HTERT RPE-1 (cell line): Measurements from ENCODE around the gene RRAD.

Experiments used
- in situ Hi-C: fragments of 300-500 bp; cut with MboI; formaldehyde crosslinking; loops from 4 replicates; pipeline ENCODE4 v1.14.3; 2020; ENCODE audit warnings: low sequenced_read_pairs

The RRAD gene

DNA sequence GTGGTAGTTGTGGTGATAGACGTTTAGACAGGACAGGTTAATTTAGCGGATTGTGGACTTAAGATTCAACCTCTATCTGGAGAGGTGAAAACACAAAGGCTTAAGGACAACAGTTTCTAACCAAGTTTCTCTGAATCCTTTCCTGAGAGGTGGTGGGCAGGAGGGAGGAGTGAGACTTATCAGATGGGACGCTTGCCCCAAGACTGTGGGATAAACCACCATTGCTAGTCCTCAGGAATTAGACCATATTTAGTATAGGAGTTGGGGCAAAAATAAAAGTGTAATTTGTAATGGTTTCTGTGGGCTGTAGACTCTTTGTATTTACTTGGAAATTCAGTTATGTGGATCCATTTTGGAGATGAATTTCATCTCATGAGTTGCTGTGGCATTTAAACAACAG, 38.4 kb downstream of the RRAD start:
- in situ Hi-C loops = no loop called here

DNA sequence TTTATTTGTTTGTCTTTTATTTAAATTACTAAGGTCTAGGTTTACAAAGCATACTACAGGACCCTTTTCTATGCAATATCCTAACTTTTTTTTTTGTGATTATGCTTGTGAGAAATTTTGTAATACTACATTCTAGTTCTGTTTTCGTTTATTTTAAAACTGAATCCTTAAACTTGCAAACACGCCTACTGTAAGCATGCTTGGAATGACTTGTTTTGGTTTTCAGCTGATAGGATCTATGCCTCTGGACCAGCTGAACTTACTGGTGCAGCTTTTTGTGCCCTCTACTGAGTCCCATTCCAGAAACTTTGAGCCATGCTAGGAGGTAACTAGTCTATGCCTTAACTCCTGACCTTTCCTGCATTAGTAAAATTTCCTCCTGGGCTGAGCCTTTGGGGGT, 39.0 kb downstream of the RRAD start:
- in situ Hi-C loops = no loop called here

DNA sequence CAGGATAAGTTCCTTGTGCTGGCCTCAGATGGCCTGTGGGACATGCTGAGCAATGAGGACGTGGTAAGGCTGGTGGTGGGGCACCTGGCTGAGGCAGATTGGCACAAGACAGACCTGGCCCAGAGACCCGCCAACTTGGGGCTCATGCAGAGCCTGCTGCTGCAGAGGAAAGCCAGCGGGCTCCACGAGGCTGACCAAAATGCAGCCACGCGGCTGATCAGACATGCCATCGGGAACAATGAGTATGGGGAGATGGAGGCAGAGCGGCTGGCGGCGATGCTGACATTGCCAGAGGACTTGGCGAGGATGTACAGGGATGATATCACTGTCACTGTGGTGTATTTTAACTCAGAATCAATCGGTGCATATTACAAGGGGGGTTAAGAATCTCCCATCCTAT, 39.8 kb downstream of the RRAD start:
- in situ Hi-C loops = no loop called here

DNA sequence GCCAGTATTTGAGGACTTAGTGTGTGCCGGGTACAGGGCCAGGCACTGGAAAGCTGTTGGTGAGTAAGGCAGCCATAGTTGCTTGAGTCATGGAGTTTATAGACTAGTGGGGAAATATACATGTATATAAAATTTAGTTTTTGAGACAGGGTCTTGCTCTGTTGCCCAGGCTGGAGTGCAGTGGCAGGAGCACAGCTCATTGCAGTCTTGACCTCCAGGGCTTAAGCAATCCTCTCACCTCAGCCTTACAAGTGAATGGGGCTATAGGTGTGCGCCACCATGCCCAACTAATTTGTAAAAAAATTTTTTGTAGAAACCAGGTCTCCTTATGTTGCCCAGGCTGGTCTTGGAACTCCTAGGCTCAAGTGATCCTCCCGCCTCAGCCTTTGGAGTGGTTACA, 42.6 kb downstream of the RRAD start:
- in situ Hi-C loops = no loop called here

DNA sequence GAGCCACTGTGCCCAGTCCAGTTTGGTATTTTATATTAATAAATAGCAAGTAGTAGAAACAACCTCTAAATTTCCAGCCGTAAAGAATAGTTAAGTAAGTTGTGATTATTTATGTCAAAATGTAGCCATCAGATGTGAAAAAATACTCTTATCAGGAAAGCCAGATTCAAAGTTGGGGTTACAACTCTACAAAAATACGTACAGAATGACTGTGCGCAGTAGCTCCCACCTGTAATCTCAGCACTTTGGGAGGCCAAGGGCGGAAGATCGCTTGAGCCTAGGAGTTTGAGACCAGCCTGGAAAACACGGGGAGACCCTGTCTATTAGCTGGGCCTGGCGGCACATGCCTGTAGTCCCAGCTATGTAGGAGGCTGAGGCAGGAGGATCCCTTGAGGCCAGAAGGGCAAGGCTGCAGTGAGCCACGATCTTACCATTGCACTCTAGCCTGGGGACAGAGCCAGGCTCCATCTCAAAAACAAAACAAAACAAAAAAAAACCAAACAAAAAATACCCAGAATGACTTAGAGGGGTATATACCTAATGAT, 43.3 kb downstream of the RRAD start:
- in situ Hi-C loops = no loop called here

DNA sequence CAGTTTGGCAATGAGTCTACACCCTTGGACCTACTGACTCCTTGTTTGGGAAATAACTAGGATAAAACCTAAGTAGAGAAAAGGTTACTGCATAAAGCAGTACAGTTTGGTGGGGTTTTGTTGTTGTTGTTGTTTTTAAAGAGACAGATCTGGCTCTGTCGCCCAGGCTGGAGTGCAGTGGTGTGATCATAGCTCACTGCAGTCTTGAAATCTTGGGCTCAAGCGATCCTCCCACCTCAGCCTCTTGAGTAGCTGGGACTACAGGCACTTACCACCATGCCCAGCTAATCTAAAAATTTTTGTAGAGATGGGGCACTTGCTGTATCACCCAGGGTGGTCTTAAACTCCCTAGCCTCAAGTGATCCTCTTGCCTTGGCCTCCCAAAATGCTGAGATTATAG, 43.8 kb downstream of the RRAD start:
- in situ Hi-C loops = no loop called here

DNA sequence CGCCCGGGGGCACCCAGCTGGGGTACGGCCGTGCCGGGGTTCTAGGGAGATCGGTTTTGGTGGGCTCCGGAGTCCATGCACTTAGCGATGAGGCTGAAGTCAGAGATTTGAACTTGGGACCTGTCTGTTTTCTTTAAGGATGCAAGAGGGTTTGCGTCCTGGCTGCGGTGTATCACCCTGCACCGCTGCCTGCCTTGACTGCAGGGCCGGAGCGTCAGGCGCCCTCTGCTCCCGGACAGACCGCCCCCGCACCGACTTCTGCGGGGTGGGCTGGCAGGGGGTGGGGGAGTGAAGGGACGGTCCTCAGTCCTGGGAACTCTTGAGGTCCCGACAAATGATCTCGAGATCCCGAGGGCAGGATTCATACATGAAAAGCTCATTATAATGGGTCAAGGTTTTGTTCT, 44.3 kb downstream of the RRAD start:
- in situ Hi-C loops = no loop called here

DNA sequence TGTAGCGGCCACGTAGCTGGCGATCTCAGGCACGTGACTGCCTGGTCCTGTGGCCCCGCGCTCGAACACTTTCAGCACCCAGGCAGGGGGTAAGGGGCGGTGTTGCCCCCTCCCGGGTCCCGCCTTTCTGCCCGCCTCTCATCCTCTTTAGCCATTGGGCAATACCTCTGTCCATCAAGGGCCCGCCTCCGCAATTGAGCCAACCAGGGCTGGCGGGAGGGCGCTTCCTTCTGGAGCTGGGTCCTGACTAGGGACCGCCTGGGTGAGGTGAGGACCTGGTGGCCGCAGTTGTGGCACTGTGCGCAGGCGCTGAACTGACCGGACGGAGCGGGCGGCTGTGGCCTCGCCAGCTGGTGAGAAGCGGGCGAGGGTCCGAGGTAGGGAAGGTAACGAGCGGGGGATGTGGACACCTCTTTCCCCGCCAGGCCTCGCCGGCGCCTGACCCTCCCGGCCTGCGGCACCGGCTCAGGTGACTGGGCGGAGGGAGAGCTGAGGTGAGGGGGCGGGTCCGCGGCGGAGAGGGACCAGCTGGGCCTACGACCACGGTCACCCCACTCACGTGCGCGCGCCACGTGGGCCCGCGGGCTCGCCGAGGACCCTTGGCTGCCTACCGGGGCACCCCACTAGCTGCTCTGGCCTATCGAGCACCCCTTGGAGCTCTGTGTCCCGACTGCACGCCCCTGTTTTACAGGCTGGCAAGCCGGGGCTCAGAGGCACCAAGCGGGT, 44.9 kb downstream of the RRAD start, which contains the start of gene PDP2:
PDP2 (plus strand) TSS at position 228 of the 726 bp plus-strand sequence. CDS start 3,770 bp downstream, outside the sequence.
- in situ Hi-C loops = no loop called here

DNA sequence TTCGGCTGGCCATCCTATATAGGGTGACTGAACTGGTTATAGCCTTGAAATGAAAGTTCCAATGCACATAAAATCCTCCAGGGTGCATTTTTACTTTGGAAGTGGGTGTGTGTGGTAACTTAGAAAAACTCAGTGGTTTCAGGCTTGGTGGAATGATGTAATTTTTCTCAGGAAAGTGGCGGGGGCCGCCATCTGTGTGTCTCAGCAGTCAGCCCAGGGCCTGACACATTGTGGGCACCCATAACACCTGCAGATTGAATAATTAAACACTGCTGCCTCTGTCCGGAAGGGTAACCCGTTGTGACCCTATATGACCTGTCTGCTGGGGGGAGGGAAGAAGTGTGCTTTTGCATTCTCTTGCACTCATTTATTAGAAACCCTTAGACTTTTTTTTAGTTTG, 47.3 kb downstream of the RRAD start:
- in situ Hi-C loops = no loop called here

DNA sequence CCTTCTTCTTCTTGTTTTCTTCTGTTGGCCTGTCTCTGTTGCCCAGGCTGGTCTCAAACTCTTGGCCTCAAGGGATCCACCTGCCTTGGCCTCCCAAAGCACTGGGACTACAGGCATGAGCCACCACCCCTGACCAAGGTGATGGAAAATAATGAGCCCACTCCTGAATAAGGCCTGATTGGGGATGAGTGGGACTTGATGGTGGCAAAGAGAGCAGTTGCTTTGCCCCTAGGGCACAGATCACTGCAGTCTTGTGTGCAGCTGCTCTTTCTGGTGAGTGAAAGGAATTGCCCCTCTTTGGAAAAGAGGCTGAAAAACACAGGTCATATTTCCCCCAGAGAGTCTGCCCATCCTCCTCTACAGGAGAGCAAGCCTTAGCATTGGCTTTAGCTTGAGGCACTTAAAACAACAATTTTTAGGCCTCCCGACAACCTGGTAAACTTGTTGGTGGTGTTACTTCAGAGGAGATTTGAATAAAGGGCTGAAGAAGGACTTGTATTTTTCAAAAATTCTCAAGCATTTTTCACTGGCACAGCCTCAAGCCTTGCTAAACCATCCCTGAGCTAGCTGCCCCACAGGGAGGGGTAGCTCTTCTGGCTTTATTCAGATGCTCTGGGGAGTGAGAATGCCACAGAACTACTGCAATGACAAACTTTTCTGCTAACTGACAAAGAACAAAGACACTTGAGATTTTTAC, 51.1 kb downstream of the RRAD start:
- in situ Hi-C loops = no loop called here

DNA sequence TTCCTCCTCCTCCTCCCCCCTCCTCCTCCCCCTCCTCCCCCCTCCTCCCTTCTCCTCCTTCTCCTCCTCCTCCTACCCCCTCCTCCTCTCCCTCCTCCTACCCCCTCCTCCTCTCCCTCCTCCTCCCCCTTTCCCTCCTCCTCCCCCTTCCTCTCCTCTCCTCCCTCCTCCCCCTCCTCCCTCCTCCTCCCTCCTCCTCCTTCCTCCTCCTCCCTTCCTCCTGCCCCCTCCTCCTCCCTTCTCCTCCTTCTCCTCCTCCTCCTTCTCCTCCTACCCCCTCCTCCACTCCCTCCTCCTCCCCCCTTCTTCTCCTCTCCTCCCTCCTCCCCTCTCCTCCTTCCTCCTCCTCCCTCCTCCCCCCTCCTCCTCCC, 51.7 kb downstream of the RRAD start:
- in situ Hi-C loops = no loop called here

DNA sequence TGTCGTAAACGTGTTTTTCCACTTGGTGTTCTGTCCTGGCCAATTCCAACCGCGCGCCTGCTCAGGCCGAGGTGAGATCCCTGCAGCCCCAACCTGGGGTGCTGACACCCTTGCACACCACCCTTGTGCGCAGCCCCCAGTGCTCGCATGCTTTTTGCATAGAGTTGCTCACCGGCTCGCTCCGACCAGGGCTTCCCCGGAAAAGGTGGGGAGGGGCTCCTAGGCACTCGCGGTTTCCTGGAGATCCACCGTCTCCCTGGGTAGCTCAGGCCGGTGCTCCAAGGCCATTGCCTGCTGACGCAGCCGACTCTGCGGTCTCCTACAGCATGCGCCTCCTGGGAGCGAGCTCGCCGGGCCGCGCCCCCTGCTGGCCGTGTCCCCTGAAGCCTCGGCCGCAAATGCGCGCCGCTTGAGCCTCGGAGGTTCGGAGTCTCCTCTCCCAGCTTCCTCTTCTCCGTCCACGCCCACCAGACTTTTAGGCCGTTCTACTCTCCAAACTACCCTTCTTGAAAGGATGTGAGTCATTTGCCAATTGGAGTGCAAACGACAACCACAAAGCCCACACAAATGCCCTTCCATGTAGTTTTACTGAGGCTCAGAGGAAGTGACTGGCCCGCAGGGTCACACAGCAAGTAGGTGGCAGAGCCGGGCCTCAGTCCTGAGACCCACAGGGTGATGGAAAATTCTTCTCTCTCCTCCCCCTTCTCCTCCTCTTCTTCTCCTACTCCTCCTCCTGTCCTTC, 52.2 kb downstream of the RRAD start:
- in situ Hi-C loops = no loop called here

DNA sequence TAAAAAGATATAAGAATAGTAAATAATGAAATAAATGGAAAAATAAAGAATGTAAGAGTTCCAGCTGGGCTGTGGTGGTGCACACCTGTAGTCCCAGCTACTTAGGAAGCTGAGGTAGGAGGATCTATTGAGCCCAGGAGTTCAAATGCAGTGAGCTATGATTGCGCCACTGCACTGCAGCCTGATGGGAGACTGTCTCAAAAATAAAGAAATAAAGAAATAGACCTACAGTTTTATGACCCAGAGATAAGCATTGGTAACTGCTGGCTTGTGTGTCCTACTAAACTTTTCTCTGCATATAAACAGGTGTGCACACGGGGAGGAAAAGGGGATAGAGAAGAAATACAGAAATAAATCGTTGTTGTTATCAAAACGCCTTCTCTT, 52.8 kb downstream of the RRAD start:
- in situ Hi-C loops = no loop called here

DNA sequence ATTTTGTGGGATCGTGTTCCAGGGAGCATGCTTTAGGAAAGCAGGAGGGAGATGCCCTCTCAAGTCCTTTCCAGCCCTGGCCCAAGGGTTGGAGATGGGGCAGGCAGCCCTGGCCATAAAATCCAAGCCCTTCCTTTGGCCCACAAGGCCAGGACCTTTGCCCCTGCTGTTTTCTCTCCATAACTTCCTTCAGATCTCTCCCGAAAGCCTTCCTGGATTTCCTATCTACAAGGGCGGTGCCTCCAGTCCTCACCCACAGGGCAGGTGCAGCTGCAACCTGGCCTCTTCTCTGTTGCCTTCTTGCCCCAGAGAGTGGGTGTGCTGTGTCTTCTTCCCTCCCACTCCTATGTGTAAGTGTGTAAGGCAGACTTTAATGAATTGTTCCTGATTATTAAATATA, 53.5 kb downstream of the RRAD start:
- in situ Hi-C loops = no loop called here
